ENCODE measurements around the gene VIPR2.
"Not testable (repeated sequence)": the region's sequence is repeated elsewhere in the genome, so short reads cannot be mapped to it uniquely, and the experiment has no call there.

Gene VIPR2

GRCh38 chr7:159104188-159104920, 40.3 kb downstream of the VIPR2 start:
- H3K27me3 ChIP-seq (replicated peaks in 2 of 5; ENCODE audit: control insufficient read depth in 4 of 5, insufficient read depth in 5 of 5, low read length in 4 of 5): peaks cover 0 to 30% (median 9%) of the 10 kb centered on the region in 5 experiments
- ChIA-PET POLR2A (no interaction called here), CTCF (no interaction called here)
- H3K9me3 ChIP-seq (ENCODE audit: control extremely low read depth in 1 of 5, control insufficient read depth in 4 of 5, insufficient read depth in 2 of 5, low read depth in 1 of 5, low read length in 4 of 5): peaks cover 0 to 11% (median 0%) of the 10 kb centered on the region in 5 experiments
- H3K27ac ChIP-seq (ENCODE audit: insufficient read depth in 1 of 2, low read depth in 1 of 2, low read length in 2 of 2, poor library complexity in 1 of 2, severe bottlenecking in 2 of 2): no peak overlapping the region
- no peaks in the 10 kb centered on the region for H3K36me3 ChIP-seq (ENCODE audit: control insufficient read depth in 4 of 4, insufficient read depth in 4 of 4, low read length in 3 of 4)
- no peak for DNase-seq
- H3K4me3 ChIP-seq (ENCODE audit: control insufficient read depth in 1 of 7, extremely low read depth in 1 of 7, insufficient read depth in 4 of 7, low read depth in 2 of 7, low read length in 6 of 7): no peak overlapping the region
- 90% methylated on average over 13 of the region's 19 CpGs for WGBS (ENCODE audit: insufficient coverage)
- no peaks in the 10 kb centered on the region for H3K4me1 ChIP-seq (ENCODE audit: control extremely low read depth in 1 of 4, control insufficient read depth in 4 of 4, insufficient read depth in 4 of 4, low read length in 3 of 4)

GRCh38 chr7:159103382-159104187, 41.1 kb downstream of the VIPR2 start:
- H3K36me3 ChIP-seq (ENCODE audit: control insufficient read depth in 4 of 4, insufficient read depth in 4 of 4, low read length in 3 of 4): no peaks in the 10 kb centered on the region
- no peak overlapping the region for H3K27ac ChIP-seq (ENCODE audit: insufficient read depth in 1 of 2, low read depth in 1 of 2, low read length in 2 of 2, poor library complexity in 1 of 2, severe bottlenecking in 2 of 2)
- H3K9me3 ChIP-seq (ENCODE audit: control extremely low read depth in 1 of 5, control insufficient read depth in 4 of 5, insufficient read depth in 2 of 5, low read depth in 1 of 5, low read length in 4 of 5): peaks cover 0 to 11% (median 0%) of the 10 kb centered on the region in 5 experiments
- no peaks in the 10 kb centered on the region for H3K4me1 ChIP-seq (ENCODE audit: control extremely low read depth in 1 of 4, control insufficient read depth in 4 of 4, insufficient read depth in 4 of 4, low read length in 3 of 4)
- ChIA-PET POLR2A (no interaction called here), CTCF (no interaction called here)
- 94% methylated on average over 18 of the region's 21 CpGs for WGBS (ENCODE audit: insufficient coverage)
- no peak overlapping the region for H3K4me3 ChIP-seq (ENCODE audit: control insufficient read depth in 1 of 7, extremely low read depth in 1 of 7, insufficient read depth in 4 of 7, low read depth in 2 of 7, low read length in 6 of 7)
- DNase-seq: no peak
- peaks cover 0 to 22% (median 8%) of the 10 kb centered on the region in 5 experiments for H3K27me3 ChIP-seq (replicated peaks in 2 of 5; ENCODE audit: control insufficient read depth in 4 of 5, insufficient read depth in 5 of 5, low read length in 4 of 5)

- H3K36me3 ChIP-seq (ENCODE audit: control insufficient read depth in 4 of 4, insufficient read depth in 4 of 4, low read length in 3 of 4): no peaks in the 10 kb centered on the region
- WGBS (ENCODE audit: insufficient coverage): 99% methylated on average over 11 of the region's 14 CpGs
- no peak for DNase-seq
- H3K4me1 ChIP-seq (ENCODE audit: control extremely low read depth in 1 of 4, control insufficient read depth in 4 of 4, insufficient read depth in 4 of 4, low read length in 3 of 4): no peaks in the 10 kb centered on the region
- ChIA-PET CTCF (interaction anchor here (1.0 kb wide), 1 partner anchor 7 kb away, joined by 3 read pairs; no protein-coding TSS in a partner anchor), POLR2A (no interaction called here)
- no peak overlapping the region for H3K27ac ChIP-seq (ENCODE audit: insufficient read depth in 1 of 2, low read depth in 1 of 2, low read length in 2 of 2, poor library complexity in 1 of 2, severe bottlenecking in 2 of 2)
- H3K9me3 ChIP-seq (ENCODE audit: control extremely low read depth in 1 of 5, control insufficient read depth in 4 of 5, insufficient read depth in 2 of 5, low read depth in 1 of 5, low read length in 4 of 5): peaks cover 0 to 11% (median 0%) of the 10 kb centered on the region in 5 experiments
- peaks cover 0 to 15% (median 3%) of the 10 kb centered on the region in 5 experiments for H3K27me3 ChIP-seq (replicated peaks in 2 of 5; ENCODE audit: control insufficient read depth in 4 of 5, insufficient read depth in 5 of 5, low read length in 4 of 5)
- H3K4me3 ChIP-seq (ENCODE audit: control insufficient read depth in 1 of 7, extremely low read depth in 1 of 7, insufficient read depth in 4 of 7, low read depth in 2 of 7, low read length in 6 of 7): no peak overlapping the region
Measured at GRCh38 chr7:159102681-159103381, 41.8 kb downstream of the VIPR2 start.

- H3K36me3 ChIP-seq (ENCODE audit: control insufficient read depth in 4 of 4, insufficient read depth in 4 of 4, low read length in 3 of 4); POLR2A ChIA-PET; DNase-seq; H3K27me3 ChIP-seq (replicated peaks in 2 of 5; ENCODE audit: control insufficient read depth in 4 of 5, insufficient read depth in 5 of 5, low read length in 4 of 5); H3K27ac ChIP-seq (ENCODE audit: insufficient read depth in 1 of 2, low read depth in 1 of 2, low read length in 2 of 2, poor library complexity in 1 of 2, severe bottlenecking in 2 of 2); H3K4me3 ChIP-seq (ENCODE audit: control insufficient read depth in 1 of 7, extremely low read depth in 1 of 7, insufficient read depth in 4 of 7, low read depth in 2 of 7, low read length in 6 of 7); H3K4me1 ChIP-seq (ENCODE audit: control extremely low read depth in 1 of 4, control insufficient read depth in 4 of 4, insufficient read depth in 4 of 4, low read length in 3 of 4): not testable (repeated sequence)
- CTCF ChIA-PET: interaction anchor here (1.0 kb wide), 1 partner anchor 9 kb away, joined by 3 read pairs; no protein-coding TSS in a partner anchor
- WGBS (ENCODE audit: insufficient coverage): 96% methylated on average over 42 of the region's 42 CpGs
- H3K9me3 ChIP-seq (ENCODE audit: control extremely low read depth in 1 of 5, control insufficient read depth in 4 of 5, insufficient read depth in 2 of 5, low read depth in 1 of 5, low read length in 4 of 5): peaks cover 0 to 11% (median 0%) of the 10 kb centered on the region in 5 experiments
Measured at GRCh38 chr7:159101661-159102091, 43.0 kb downstream of the VIPR2 start.

GRCh38 chr7:159101083-159101395, 43.6 kb downstream of the VIPR2 start:
- H3K27ac ChIP-seq (ENCODE audit: insufficient read depth in 1 of 2, low read depth in 1 of 2, low read length in 2 of 2, poor library complexity in 1 of 2, severe bottlenecking in 2 of 2); CTCF ChIA-PET; H3K4me1 ChIP-seq (ENCODE audit: control extremely low read depth in 1 of 4, control insufficient read depth in 4 of 4, insufficient read depth in 4 of 4, low read length in 3 of 4); POLR2A ChIA-PET; H3K4me3 ChIP-seq (ENCODE audit: control insufficient read depth in 1 of 7, extremely low read depth in 1 of 7, insufficient read depth in 4 of 7, low read depth in 2 of 7, low read length in 6 of 7); DNase-seq; H3K27me3 ChIP-seq (replicated peaks in 2 of 5; ENCODE audit: control insufficient read depth in 4 of 5, insufficient read depth in 5 of 5, low read length in 4 of 5); H3K36me3 ChIP-seq (ENCODE audit: control insufficient read depth in 4 of 4, insufficient read depth in 4 of 4, low read length in 3 of 4): not testable (repeated sequence)
- WGBS (ENCODE audit: insufficient coverage): 95% methylated on average over 27 of the region's 33 CpGs
- peaks cover 0 to 11% (median 0%) of the 10 kb centered on the region in 5 experiments for H3K9me3 ChIP-seq (ENCODE audit: control extremely low read depth in 1 of 5, control insufficient read depth in 4 of 5, insufficient read depth in 2 of 5, low read depth in 1 of 5, low read length in 4 of 5)

- WGBS (ENCODE audit: insufficient coverage): 97% methylated on average over 37 of the region's 37 CpGs
- H3K27ac ChIP-seq (ENCODE audit: insufficient read depth in 1 of 2, low read depth in 1 of 2, low read length in 2 of 2, poor library complexity in 1 of 2, severe bottlenecking in 2 of 2); CTCF ChIA-PET; DNase-seq; POLR2A ChIA-PET; H3K27me3 ChIP-seq (replicated peaks in 2 of 5; ENCODE audit: control insufficient read depth in 4 of 5, insufficient read depth in 5 of 5, low read length in 4 of 5); H3K4me3 ChIP-seq (ENCODE audit: control insufficient read depth in 1 of 7, extremely low read depth in 1 of 7, insufficient read depth in 4 of 7, low read depth in 2 of 7, low read length in 6 of 7); H3K4me1 ChIP-seq (ENCODE audit: control extremely low read depth in 1 of 4, control insufficient read depth in 4 of 4, insufficient read depth in 4 of 4, low read length in 3 of 4); H3K36me3 ChIP-seq (ENCODE audit: control insufficient read depth in 4 of 4, insufficient read depth in 4 of 4, low read length in 3 of 4): not testable (repeated sequence)
- H3K9me3 ChIP-seq (ENCODE audit: control extremely low read depth in 1 of 5, control insufficient read depth in 4 of 5, insufficient read depth in 2 of 5, low read depth in 1 of 5, low read length in 4 of 5): peaks cover 0 to 11% (median 0%) of the 10 kb centered on the region in 5 experiments
Measured at GRCh38 chr7:159100281-159101082, 44.2 kb downstream of the VIPR2 start.
